Activated CD8-positive, alpha-beta memory T cell treated with anti-CD3 and anti-CD28 coated beads for 4 hours (primary cell): ENCODE measurements around the gene CCDC188.

ENCODE experiments used
- DNase-seq, 2 donors: peaks; one replicate each; pipeline ENCODE4 v3.0.0-alpha.2; 2020; ENCODE audit warnings: low read depth in 2 of 2

The CCDC188 gene

GRCh38 chr22:20147237-20147988, 3.4 kb downstream of the CCDC188 start:
- no peak for DNase-seq

GRCh38 chr22:20146777-20147176, 4.1 kb downstream of the CCDC188 start:
- no peak for DNase-seq

- DNase-seq: no peak
Observed at GRCh38 chr22:20145832-20146223, 5.0 kb downstream of the CCDC188 start.

GRCh38 chr22:20145206-20145831, 5.5 kb downstream of the CCDC188 start:
- DNase-seq: no peak

GRCh38 chr22:20143883-20144665, 6.8 kb downstream of the CCDC188 start:
- DNase-seq: no peak

- no peak for DNase-seq
Observed at GRCh38 chr22:20142711-20143621, 7.9 kb downstream of the CCDC188 start.

- DNase-seq: no peak
Observed at GRCh38 chr22:20141186-20142077, 9.4 kb downstream of the CCDC188 start.

- DNase-seq: no peak
Observed at GRCh38 chr22:20140521-20140964, 10.3 kb downstream of the CCDC188 start.

GRCh38 chr22:20140107-20140445, 10.8 kb downstream of the CCDC188 start:
- no peak for DNase-seq

GRCh38 chr22:20139391-20140106, 11.3 kb downstream of the CCDC188 start:
- no peak for DNase-seq

GRCh38 chr22:20138868-20139267, 12.0 kb downstream of the CCDC188 start:
- no peak for DNase-seq

GRCh38 chr22:20138417-20138738, 12.5 kb downstream of the CCDC188 start:
- DNase-seq: no peak

GRCh38 chr22:20137671-20138416, 13.0 kb downstream of the CCDC188 start:
- DNase-seq: no peak

GRCh38 chr22:20137113-20137512, 13.7 kb downstream of the CCDC188 start:
- no peak for DNase-seq

- DNase-seq: no peak
Observed at GRCh38 chr22:20136603-20136873, 14.3 kb downstream of the CCDC188 start.

- DNase-seq: no peak
Observed at GRCh38 chr22:20135806-20136602, 14.9 kb downstream of the CCDC188 start.

GRCh38 chr22:20135265-20135664, 15.6 kb downstream of the CCDC188 start:
- DNase-seq: no peak

GRCh38 chr22:20133930-20134549, 16.8 kb downstream of the CCDC188 start:
- no peak for DNase-seq
